Muscle of leg (tissue), 11 donors: ENCODE results near the gene BRD9. TPM values are rescaled to one million over a fixed set of nuclear protein-coding genes. Genes with fewer than 3 reads are reported as not detected.
"Not testable (repeated sequence)": the region's sequence is repeated elsewhere in the genome, so short reads cannot be mapped to it uniquely, and the experiment has no call there.

Source experiments
- DNase-seq: peaks from one replicate; pipeline ENCODE4 v3.0.0; 2013
- H3K27ac ChIP-seq: one replicate; pipeline ENCODE4 v1.5.1; 2013; ENCODE audit warnings: mild to moderate bottlenecking, low read length, control low read depth
- H3K27me3 ChIP-seq: one replicate; pipeline ENCODE4 v1.6.1; 2013; ENCODE audit warnings: low read length; ENCODE audit not compliant: control insufficient read depth, insufficient read depth
- H3K36me3 ChIP-seq: one replicate; pipeline ENCODE4 v1.6.1; 2013; ENCODE audit warnings: low read length; ENCODE audit not compliant: control insufficient read depth, insufficient read depth
- H3K4me1 ChIP-seq: one replicate; pipeline ENCODE4 v1.6.1; 2013; ENCODE audit warnings: low read length; ENCODE audit not compliant: control insufficient read depth, insufficient read depth
- H3K4me3 ChIP-seq: one replicate; pipeline ENCODE4 v1.5.1; 2013; ENCODE audit warnings: low read length, control low read depth
- H3K9me3 ChIP-seq: replicated peaks from 2 replicates; pipeline ENCODE4 v1.6.1; 2013; ENCODE audit warnings: low read depth, low read length; ENCODE audit not compliant: control insufficient read depth
- WGBS: methylation state at CpG from one replicate; pipeline ENCODE4 v1.1.5; 2013; ENCODE audit warnings: missing lambda C conversion rate; ENCODE audit not compliant: insufficient coverage; 5-methylcytosine and 5-hydroxymethylcytosine counted together
- polyA plus RNA-seq, 8 donors: library from polyadenylated mRNA; unstranded; fragments of 120-200 nt; gene quantifications; one replicate each; pipeline versions ENCODE4 v1.2.1 to v1.2.3, GENCODE V29; 2013; ENCODE audit warnings: inconsistent platforms in 1 of 8, low replicate concordance in 1 of 8; ENCODE audit not compliant: insufficient read length in 8 of 8, insufficient read depth in 1 of 8
- total RNA-seq: library from RNA; stranded (reverse); fragments of 120-200 nt; gene quantifications from one replicate; pipeline ENCODE4 v1.2.4, GENCODE V29; 2013

The BRD9 gene
- total and polyA plus RNA-seq, 9 donors = 26.4 to 33.5 (median 29.7) TPM

GRCh38 chr5:838431-838851 lies 54.2 kb downstream of the BRD9 start:
- H3K36me3 ChIP-seq, H3K27ac ChIP-seq, H3K27me3 ChIP-seq, H3K4me1 ChIP-seq, H3K9me3 ChIP-seq, DNase-seq, H3K4me3 ChIP-seq: not testable (repeated sequence)
- WGBS = 55% methylated on average over 7 of the region's 10 CpGs

DNA sequence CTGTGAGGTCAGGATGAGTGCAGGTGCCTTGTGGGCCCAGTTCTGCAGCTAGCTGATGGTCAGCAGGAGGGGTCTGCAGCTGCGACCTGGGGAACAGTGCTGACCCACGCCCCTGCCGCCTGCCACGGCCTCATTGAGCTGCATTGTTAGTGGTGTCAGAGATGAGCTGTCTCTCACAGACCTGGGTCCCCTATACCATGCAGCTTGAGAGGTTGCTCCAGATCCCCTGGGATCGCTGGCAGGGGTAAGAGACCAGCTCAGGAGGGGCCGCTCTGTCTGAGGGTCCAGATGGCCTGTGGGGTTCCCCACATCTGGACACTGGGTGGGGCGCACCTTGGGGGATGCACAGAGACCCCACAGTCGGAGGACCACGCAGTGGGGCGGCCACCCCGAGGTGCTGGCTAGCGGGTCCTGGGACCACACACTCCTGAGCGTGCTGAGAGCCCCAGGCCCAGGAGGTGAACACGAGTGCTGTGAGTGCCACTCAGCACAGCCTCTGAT lies 54.9 kb downstream of the BRD9 start:
- not testable (repeated sequence) for H3K9me3 ChIP-seq, H3K36me3 ChIP-seq, H3K4me1 ChIP-seq, H3K27me3 ChIP-seq, DNase-seq, H3K4me3 ChIP-seq, H3K27ac ChIP-seq
- 94% methylated on average over 11 of the region's 14 CpGs for WGBS

DNA sequence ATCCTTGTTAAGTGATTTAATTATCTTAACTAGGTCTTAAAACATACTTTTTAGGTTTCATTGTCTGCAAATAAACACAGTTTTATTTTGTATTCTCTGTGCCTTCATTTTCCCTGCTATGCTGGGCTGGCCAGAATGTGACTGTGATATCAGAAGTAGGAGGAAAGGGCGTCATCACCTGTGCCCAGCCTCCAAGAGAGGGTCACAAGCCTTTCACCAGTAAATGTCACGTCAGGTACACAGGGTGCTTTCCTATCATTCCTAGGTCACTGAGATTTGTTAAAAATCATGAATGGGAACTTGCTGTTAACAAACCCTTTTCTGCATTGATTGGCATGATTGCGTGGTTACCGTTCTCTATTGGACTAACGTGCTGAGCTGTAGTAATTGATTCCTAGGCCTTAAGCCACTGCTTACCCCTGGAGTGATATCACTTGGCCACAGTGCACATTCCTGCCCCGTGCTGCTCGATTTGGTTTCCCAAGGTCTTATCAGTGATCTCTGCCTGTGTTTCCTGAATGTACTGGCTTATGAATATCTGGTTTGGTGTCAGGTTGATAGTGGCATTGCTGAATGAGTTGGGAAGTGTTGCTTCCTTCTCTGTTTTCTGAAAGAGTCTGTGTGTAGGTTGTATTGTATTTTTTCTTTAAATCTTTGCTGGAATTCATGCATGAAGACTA lies 56.5 kb downstream of the BRD9 start:
- H3K36me3 ChIP-seq, H3K4me1 ChIP-seq, H3K4me3 ChIP-seq, H3K9me3 ChIP-seq, DNase-seq, H3K27me3 ChIP-seq, H3K27ac ChIP-seq: not testable (repeated sequence)
- 80% methylated on average over 6 of the region's 7 CpGs for WGBS

GRCh38 chr5:834013-834412 lies 58.6 kb downstream of the BRD9 start:
- not testable (repeated sequence) for H3K36me3 ChIP-seq, H3K27ac ChIP-seq, DNase-seq, H3K27me3 ChIP-seq, H3K9me3 ChIP-seq, H3K4me1 ChIP-seq, H3K4me3 ChIP-seq
- no CpG with 5 or more reads among the region's 2 CpGs for WGBS

DNA sequence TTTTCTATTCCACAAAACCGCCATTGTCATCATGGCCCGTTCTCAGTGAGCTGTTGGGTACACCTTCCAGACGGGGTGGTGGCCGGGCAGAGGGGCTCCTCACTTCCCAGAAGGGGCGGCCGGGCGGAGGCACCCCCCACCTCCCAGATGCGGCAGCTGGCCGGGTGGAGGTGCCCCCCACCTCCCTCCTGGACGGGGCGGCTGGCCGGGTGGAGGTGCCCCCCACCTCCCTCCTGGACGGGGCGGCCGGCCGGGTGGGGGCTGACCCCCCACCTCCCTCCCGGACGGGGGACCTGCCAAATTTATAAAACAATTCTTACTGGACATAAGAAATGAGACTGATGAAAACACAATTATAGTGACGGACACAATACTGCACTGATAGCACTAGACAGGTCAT lies 64.4 kb downstream of the BRD9 start:
- not testable (repeated sequence) for H3K27ac ChIP-seq, H3K36me3 ChIP-seq, H3K4me3 ChIP-seq, H3K9me3 ChIP-seq, H3K27me3 ChIP-seq, DNase-seq, H3K4me1 ChIP-seq
- WGBS = 88% methylated on average over 3 of the region's 19 CpGs

DNA sequence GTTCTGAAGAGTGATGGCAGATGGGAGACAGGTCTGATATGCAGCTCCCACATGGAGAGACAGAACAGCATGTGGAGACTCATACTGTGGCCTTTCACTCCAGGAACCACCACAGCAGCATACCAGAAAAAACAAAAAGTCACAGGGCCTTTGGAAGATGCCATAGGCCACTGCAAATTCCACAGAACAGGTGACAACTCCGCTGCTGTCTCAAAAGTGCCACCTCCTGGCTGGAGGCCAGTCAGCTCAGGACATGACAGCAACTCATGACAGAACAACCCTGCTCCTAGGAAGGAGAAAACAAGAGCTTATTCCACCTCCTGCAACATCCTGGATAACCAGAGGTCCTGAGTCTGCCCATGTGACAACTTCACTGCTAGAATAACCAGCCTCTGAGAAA lies 67.1 kb downstream of the BRD9 start:
- H3K27me3 ChIP-seq, H3K4me1 ChIP-seq, DNase-seq, H3K27ac ChIP-seq, H3K36me3 ChIP-seq, H3K4me3 ChIP-seq, H3K9me3 ChIP-seq: not testable (repeated sequence)
- no CpG with 5 or more reads among the region's 1 CpG for whole genome bisulfite sequencing

DNA sequence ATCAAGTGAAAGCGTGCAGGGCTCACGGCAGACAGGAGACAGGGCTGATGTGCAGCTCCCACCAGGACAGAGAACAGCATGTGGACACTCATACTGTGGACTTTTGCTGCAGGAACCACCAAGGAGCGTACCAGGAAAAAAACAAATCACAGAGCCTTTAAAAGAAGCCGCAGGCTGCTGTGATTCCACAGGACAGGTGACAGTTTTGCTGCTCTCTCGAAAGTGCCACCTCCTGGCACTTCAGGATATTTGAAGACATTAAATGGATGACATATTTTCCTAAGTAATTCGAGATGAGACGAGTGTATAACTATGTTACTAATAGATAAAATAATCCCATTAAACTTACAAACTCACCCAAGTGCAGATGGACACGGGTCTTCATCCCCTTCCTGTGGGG lies 71.1 kb downstream of the BRD9 start:
- Histone ChIP-seq H3K27ac (no peak overlapping the region), H3K27me3 (peaks cover 3% of the 10 kb centered on the region), H3K4me3 (no peak overlapping the region), H3K36me3 (no peaks in the 10 kb centered on the region), H3K9me3 (no peaks in the 10 kb centered on the region), H3K4me1 (no peaks in the 10 kb centered on the region)
- DNase-seq = no peak
- whole genome bisulfite sequencing = 72% methylated on average over 3 of the region's 8 CpGs

DNA sequence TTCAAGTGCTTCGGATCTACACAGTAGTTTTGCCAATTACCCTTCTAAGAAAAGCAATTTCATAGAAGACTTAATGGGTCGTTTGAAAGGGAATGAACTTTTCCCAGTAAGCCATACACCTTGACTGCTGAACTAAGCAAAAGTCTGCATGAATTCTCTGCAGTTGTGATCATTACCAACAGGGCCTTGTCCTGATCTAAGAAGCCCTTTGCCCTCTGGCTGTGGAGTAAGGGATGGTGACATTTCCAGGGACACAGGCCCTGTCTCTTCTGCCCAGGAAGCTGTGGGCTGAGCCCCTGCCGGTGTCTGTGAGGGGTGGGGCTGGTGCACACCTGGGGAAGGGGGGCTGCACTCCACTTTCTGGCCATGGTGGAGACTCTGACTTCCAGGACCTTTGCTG lies 72.4 kb downstream of the BRD9 start:
- Histone ChIP-seq H3K27me3 (peaks cover 3% of the 10 kb centered on the region), H3K4me3 (no peak overlapping the region), H3K9me3 (peaks cover 5% of the 10 kb centered on the region), H3K36me3 (no peaks in the 10 kb centered on the region), H3K27ac (no peak overlapping the region), H3K4me1 (no peaks in the 10 kb centered on the region)
- 50% methylated on average over 1 of the region's 3 CpGs for WGBS
- no peak for DNase-seq

DNA sequence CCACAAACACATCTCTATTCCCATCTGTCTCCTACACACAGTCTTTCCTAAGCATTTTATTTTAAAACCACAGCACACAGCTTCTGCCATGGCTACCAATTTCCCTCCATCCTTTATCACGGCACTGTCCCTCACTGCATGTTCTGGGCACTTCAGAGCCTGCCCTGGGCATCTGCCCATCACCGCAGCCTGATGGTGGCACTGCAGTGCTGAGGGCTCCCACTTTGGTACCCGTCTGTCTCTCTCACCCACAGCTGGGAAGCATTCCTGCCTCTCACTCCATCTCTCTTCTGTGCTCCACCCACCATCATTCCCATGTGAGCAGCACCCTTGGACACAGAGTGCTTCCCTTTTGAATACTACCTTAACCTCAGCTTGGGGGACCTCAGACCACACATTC lies 73.5 kb downstream of the BRD9 start:
- H3K9me3 ChIP-seq = peaks cover 5% of the 10 kb centered on the region
- WGBS = 77% methylated on average over 3 of the region's 3 CpGs
- DNase-seq = no peak
- no peak overlapping the region for H3K27ac ChIP-seq
- peaks cover 3% of the 10 kb centered on the region for H3K27me3 ChIP-seq
- no peaks in the 10 kb centered on the region for H3K36me3 ChIP-seq
- H3K4me1 ChIP-seq = no peaks in the 10 kb centered on the region
- H3K4me3 ChIP-seq = no peak overlapping the region

GRCh38 chr5:816176-816575 lies 76.4 kb downstream of the BRD9 start:
- Histone ChIP-seq H3K27me3 (peaks cover 3% of the 10 kb centered on the region), H3K9me3 (peaks cover 5% of the 10 kb centered on the region), H3K36me3 (no peaks in the 10 kb centered on the region), H3K4me3 (no peak overlapping the region), H3K27ac (no peak overlapping the region), H3K4me1 (no peaks in the 10 kb centered on the region)
- 83% methylated on average over 13 of the region's 15 CpGs for WGBS
- no peak for DNase-seq

- DNase-seq = no peak
- Histone ChIP-seq H3K4me1 (no peaks in the 10 kb centered on the region), H3K36me3 (no peaks in the 10 kb centered on the region), H3K27me3 (peaks cover 3% of the 10 kb centered on the region), H3K27ac (no peak overlapping the region), H3K4me3 (no peak overlapping the region), H3K9me3 (peaks cover 5% of the 10 kb centered on the region)
- no CpG with 5 or more reads among the region's 3 CpGs for WGBS
Measured at GRCh38 chr5:815449-815848, 77.2 kb downstream of the BRD9 start.
